ENCODE measurements around the gene LYZL2.

DNA sequence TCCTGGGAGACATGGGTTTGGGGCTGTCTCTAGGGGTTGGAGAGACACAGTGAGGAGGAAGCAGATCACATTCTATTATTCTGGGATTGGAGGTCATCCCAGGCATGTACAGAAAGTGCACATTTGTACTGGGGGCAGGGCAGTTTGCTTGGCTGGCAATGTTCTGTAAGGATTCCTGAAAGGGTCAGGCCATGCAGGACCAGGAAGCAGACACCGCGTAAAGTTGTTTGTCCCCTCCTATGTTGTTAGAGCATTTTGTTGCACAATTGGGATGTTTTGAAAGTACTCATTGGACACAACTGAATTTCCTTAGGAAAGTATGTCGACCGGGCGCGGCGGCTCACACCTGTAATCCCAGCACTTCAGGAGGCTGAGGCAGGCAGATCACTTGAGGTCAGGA, 12.5 kb downstream of the LYZL2 start:
- TF ChIP-seq, protein P1, sequence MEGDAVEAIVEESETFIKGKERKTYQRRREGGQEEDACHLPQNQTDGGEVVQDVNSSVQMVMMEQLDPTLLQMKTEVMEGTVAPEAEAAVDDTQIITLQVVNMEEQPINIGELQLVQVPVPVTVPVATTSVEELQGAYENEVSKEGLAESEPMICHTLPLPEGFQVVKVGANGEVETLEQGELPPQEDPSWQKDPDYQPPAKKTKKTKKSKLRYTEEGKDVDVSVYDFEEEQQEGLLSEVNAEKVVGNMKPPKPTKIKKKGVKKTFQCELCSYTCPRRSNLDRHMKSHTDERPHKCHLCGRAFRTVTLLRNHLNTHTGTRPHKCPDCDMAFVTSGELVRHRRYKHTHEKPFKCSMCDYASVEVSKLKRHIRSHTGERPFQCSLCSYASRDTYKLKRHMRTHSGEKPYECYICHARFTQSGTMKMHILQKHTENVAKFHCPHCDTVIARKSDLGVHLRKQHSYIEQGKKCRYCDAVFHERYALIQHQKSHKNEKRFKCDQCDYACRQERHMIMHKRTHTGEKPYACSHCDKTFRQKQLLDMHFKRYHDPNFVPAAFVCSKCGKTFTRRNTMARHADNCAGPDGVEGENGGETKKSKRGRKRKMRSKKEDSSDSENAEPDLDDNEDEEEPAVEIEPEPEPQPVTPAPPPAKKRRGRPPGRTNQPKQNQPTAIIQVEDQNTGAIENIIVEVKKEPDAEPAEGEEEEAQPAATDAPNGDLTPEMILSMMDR (IDR thresholded peaks at IDR 0.05): no peak
- TF ChIP-seq POLR2A (IDR thresholded peaks at IDR 0.05): no peak
